HG02759 (cell line): Measurements from ENCODE around the gene RNF166.

Experiments
- ATAC-seq: cut with Tn5 transposase; IDR thresholded peaks from one replicate; pipeline ENCODE4 v1.9.1; 2021; ENCODE audit warnings: mild to moderate bottlenecking, moderate library complexity; ENCODE audit not compliant: unreplicated experiment

The RNF166 gene

DNA sequence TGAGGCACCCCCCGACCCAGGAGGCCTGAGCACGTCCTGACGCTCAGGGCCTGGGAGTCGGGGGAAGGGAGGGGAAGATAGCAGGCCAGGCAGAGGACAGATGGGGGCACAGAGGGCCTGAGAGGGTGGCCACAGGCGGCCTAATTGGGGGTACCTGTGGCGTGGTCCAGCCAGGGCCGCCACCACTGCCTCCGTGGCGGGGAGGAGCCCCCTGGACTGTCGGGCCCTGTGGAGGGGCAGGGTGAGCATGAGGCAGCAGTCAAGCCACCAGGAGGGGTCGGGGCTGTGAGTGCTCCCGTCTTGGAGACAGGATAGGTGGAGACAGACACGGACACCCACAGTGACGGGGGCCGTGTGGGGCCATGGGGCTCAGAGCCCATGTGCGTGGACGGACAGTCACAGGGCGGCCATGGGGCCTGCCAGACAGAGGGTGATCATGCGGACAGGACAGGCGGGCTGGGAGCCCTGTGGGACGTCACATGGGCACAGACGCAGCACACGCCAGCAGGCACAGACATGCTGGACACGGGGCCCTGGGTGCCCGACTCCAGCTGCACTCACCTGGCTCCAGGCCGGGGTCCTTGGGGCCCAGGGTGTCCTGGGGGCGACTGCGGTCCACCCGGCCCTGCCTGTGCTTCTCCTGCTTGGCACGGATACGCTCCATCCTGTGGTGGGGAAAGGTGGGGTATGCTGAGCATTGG, 18.8 kb upstream of the RNF166 start:
- ATAC-seq: no peak

DNA sequence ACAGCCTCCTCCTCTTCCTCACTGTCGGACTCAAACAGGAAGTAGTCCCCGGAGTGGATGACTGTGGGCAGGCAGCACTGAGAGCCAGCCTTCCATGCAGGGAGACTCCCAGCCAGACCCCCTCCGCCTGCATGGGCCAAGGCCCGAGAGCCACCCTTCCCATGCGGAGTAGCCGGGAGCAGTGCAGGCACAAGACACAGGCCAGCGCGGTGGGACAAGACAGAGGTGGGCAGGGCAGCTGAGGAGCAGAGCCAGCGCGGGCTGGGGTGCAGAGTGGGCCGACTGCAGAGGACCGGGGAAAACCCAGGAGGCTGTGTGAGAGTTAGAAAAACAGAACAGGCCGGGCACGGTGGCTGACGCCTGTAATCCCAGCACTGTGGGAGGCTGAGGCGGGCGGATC, 17.7 kb upstream of the RNF166 start:
- ATAC-seq: no peak

DNA sequence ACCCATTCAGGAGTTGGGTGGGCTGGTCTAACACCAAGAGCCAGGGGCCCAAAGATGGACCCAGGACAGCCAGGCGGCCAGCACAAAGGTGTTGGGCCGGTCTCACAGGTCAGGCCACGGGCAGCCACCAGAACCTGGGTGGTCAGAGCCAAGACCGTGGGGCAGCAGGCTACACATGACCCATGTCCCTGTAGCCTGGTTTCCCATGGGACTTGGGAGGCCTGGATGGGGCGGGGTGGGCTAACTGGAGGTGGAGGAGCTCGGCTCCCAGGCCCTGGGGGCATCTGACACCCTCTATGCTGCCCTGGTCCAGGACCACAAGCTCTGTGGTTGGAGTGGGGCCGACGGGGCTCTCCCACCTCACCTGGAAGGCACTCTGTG, 17.3 kb upstream of the RNF166 start:
- ATAC-seq: no peak

DNA sequence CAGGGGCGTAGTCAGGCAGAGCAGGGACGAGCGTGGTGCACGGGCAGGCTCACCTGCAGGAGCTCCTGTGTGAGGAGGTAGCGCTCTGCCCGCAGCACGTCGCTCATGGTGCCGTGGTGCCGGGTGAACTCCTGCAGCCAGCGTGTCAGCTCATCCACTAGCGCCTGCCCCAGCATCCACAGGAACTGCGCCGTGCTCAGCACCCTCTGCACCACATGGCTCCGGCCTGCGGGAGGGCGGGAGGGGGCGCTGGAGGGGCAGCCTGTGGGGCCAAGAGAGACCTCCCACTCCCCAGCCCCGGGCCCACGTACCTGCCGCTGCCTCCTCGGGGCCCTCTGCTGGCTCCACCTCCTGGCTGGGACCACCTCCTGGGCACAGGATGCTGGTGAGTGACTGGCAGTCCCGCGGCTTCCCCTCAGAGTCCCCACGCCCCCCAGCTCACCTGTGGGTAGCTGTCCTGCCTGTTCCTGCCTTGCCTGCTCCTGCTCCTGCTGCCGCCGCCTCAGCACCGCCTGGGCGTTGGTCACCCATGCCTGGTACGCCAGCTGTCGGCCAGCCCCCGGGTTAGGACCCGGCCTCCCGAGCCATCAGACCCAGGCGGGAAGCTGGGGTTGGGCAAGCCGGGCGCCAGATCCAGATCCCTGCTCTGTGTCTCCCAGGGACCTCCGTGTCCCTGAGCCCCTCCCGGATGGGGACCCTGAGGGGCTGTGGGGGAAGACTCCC, 16.7 kb upstream of the RNF166 start:
- ATAC-seq: no peak

DNA sequence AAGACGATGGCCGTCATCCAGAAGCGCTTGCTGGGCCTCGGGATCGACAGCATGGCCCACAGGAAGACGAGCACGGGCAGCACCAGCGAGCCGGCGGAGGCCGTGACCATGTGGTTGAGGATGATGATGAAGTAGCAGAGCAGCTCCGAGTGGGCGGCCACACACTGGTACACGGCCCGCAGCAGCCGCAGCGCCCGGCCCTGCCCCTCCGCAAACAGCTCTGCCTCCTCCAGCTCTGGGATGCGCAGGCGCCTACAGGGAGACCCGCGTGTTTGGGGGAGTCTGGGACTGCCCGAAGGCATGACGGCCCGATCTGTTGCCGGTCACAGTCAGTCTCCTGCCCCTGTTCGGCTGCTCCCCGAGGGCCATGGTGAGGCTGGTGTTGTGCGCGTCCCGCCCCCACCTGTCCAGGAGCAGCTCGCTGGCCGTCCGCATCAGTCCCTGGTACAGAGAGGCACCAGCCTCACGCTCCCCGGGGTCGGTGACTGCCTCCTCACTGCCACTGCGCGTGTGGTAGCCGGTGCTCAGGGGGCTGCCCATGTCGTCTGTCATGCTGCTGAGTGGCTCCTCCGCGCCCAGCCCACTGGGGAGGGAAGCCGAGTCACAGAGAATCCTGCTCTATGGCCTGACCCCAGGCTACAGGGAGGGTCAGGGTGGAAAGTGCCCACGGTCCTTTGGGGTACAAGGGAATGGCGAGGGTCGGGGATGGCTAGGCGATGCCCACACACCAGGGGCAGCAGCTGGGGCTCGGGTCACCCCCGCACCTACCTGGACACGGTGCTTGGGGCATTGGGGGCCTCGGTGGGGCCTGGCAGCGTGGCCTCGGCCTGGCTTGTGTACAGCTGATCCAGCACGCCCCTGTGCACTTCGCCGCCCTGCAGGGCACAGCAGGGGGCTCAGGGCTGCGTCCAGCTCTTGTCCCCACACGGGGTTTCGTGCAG, 15.9 kb upstream of the RNF166 start:
- no peak for ATAC-seq

DNA sequence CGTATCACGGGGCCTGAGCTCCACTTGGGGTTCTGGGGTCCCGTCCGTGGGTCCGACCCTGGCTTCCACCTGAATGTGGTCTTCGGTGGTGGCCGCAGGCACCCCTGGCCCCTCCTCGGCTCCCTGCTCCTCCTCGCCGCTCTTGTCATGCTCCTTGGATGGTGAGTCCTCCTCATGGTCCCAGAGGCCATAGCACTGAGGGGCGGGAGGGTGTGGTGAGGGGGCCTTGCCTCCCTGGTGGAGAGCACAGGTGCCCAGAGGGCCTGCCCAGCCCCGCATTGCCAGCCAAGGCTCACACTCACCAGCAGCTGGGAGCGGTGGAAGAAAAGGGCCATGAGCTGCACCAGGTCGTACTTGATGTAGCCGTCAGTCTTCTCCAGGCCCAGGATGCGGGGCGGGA, 15.0 kb upstream of the RNF166 start:
- no peak for ATAC-seq

DNA sequence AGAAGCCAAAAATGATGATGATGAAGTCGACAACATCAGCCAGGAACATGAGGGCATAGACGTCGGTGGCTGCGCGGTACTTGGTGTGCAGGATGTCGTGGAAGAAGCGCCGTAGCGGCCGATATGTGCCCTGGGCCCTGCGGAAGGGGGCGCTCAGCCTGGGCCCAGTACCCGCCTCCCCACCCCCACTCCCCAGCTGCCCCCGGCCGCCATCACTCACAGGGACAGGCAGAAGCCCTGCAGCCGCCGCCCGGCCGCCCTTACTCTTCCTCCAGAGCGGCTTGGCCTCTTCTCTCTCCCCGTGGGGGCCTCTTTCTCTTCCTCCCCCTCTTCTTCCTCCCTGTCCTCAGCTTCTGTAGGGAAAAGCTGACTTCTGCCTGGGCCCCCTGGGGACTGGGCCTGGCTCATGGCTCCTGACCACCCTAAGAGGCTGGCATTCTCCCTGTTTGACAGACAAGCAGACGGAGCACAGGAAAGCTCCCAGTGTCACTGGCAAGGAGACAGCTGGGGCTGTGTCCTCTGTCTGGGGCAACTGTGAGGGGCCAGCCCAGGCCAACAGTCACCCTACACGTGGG, 14.3 kb upstream of the RNF166 start:
- ATAC-seq: no peak

DNA sequence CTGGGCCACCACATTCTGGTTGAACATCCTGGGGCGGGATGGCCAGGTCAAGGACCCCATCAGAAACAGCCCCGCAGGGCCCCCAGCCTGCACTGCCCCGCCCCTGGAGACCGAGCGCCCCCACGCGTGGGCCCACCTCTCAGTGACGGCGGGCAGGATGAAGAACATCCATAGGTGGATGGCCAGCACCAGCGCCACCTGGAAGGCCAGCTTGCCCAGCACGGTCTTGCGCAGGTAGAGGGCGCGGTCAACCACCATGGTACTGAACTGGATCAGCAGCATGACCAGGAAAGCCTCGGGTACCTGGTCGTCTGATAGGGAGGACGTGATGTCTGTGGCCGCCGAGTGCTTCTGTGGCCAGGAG, 13.7 kb upstream of the RNF166 start:
- no peak for ATAC-seq

DNA sequence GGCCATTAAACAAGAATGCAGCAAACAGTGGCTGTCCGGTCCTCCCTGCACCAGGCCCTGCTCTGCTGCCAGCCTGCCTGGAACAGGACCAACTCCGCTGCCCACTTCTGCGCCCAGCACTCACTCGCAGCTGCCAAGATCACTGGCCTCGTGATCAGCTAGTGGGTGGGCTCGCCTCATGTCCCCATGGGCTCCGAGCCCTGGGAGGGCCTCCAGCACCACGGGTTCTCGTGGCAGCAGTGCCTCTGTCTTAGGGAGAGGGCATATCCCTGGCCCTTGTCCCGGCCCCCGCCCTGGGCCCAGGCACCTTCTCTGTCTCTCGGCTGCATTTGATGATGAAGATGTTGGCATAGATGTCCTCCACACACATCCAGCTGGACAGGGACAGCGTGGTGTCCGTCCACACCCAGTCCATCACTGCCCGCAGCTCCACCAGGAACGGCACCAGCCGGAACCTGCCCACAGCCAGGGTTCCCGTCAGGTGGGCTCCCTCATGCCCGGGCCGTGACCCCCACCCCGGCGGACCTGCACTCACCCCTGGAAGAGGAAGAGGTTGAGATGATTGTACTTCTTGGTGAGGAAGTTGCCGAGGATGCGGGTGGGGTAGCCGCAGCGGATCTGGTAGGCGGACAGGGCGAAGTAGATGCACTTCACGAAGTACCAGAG, 13.2 kb upstream of the RNF166 start:
- no peak for ATAC-seq

DNA sequence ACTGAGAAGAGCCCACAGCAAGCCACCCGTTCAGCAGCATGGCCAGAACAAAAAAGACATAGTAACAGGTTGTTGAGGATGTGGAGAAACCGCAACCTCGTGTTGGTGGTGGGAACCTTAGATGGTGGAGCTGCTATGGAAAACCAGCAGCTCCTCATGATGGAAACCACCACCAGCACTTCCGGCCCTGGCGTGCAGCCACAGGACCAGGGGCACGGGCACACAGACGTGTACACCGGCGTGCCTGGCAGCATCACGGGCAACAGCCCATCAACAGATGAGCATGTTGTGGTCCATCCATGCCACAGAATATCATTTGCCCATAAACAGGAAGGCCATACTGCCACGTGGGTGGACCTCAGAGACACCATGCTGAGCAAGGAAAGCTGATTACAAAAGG, 12.0 kb upstream of the RNF166 start:
- ATAC-seq: no peak

DNA sequence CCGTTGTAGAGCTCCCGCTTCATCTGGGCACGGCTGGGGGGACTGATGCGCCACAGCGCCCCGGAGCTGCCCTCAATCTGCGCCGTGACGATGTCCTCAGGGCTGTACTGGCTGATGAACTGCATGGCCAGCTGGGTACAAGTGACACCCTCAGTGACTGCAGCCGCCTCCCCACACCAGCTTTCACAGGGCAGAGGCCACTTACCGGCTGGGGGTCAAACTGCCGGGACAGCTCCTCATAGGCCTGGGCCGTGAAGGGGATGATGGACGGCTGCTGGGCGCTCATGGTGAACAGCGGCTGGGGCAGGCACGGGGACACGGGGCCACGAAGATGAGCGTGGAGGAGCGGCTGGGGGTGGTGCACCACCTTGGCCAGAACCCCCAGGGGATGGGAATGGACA, 10.4 kb upstream of the RNF166 start:
- ATAC-seq: no peak

DNA sequence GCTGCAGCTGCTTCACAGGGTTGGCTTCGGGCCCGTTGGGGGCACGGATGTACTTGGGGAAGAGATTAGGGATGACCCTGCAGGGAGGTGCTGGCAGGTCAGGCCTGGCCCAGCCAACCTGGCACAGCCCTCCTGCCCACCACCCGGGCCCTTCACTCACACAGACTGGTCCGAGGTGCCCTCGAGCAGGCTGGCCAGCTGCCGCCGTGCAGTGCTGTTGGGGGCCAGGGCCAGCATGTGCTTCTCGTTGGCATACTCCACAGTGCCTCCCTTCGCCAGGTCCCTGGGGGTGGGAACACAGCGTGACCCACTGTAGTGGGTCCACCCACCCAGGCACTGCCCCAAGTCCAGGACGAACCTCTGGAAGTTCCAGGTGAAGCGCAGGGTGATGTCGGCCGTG, 10.0 kb upstream of the RNF166 start:
- no peak for ATAC-seq

DNA sequence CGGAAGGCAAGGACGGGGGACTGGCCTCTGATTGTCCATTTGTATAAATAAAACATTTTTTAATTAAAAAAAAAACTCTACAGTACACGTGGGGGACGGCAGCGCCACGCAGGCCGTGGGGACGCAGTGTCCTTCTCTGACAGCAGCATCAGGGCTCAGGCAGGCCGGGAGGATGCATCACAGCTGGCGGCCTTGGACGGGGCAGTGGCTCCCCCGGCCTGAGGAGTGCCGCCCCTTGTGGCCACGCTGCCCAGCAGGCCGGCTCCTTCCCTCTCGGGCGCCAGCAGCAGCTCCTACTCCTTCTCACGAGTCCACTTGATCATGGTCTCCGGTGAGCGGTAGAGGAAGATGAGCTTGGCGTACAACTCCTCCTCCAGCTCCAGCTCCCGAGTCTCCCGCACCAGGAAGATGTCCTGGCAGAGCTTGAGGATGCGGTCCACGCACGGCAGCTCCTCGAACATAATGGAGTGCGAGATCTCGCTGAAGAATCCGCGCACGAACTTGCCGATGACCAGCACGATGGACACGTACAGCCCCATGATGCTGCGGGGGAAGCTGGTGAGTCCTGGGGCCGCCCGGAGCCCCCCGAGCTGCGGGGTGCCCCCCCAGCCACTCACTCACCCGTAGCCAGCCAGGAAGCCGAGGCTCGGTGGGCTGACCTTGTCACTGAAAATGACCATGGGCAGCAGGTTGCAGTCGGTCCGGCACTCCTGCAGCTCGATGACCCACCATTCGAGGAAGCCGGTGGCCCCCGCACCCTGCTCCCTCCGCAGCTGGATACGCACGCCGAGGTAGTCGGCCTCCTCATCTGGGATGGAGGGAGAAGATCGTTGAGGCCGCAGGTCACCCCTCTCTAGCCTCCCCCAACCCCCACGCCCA, 9.3 kb upstream of the RNF166 start:
- no peak for ATAC-seq

DNA sequence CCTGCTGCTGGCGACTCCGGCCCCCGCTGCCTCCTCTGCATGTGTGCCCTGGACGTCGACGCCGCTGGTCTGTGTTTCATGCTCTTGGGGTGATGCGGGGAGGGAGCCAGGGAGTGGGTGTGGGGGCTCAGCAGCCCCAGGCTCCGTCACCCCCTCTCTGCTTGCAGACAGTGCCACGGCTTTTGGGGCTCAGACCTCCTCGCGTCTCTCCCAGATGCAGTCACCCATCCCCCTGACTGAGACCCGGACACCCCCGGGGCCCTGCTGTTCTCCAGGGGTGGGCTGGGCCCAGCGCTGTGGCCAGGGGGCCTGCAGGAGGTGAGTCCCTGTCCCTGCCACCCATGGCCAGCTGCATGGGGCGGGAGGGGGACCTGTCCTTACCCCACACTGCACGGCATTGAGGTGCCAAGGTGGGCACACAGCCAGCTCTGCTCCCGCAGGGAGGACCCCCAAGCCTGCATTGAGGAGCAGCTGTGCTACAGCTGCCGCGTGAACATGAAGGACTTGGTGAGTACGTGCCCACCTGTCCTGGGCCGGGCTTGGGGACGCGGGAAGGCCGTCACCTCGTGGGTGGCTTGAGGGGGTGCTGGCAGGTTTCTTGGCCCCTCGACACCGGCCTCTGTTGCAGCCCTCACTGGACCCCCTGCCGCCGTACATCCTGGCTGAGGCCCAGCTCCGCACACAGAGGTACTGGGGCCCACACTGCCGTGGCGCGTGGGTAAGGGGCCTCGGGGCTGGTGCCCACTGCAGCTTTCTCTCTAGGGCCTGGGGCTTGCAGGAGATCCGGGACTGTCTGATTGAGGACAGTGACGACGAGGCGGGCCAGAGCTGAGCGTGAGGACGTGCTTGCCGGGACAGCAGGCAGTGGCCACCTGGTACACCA, 8.5 kb upstream of the RNF166 start:
- ATAC-seq: no peak

DNA sequence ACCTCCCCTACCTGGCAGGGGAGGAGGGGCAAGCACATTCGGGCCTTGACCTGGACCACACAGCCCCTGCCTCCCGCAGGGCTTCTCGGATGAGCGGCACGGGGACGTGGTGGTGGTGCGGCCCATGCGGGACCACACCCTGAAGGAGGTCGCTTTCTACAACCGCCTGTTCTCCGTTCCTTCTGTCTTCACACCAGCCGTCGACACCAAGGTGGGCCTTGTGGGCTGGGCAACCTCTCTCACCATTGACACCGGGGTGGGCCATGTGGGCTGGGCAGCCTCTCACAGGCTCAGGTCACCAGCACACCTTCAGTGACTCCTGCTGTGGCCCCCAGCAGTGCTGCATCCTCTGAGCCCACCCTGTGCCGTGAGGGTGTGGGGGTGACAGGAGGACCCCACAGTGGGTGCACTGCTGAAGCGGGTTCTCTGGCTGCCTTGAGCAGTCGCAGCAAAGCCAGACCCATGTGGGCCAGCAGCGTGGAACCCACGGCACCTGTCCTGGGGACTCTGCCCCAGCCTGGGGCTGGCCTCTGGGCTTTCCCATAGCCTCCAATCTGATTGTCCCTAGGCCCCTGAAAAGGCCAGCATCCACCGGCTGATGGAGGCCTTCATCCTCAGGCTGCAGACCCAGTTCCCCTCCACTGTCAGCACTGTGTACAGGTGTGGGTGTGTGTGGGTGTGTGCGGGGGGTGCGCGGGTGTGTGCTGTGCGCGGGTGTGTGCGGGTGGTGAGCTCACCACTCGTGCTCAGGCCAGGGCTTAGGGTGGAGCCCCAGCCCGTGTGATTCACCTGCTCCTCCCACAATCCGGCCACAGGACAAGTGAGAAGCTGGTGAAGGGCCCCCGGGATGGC, 7.6 kb upstream of the RNF166 start:
- no peak for ATAC-seq

DNA sequence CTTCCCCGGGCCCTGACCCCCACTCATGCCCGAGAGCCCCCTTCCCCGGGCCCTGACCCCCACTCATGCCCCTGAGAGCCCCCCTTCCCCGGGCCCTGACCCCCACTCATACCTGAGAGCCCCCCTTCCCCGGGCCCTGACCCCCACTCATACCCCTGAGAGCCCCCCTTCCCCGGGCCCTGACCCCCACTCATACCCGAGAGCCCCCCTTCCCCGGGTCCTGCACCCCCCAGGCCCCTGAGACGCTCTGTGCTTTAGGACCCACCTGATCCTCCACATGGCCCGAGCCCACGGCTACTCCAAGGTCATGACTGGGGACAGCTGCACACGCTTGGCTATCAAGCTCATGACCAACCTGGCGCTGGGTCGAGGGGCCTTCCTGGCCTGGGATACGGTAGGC, 6.8 kb upstream of the RNF166 start:
- no peak for ATAC-seq

DNA sequence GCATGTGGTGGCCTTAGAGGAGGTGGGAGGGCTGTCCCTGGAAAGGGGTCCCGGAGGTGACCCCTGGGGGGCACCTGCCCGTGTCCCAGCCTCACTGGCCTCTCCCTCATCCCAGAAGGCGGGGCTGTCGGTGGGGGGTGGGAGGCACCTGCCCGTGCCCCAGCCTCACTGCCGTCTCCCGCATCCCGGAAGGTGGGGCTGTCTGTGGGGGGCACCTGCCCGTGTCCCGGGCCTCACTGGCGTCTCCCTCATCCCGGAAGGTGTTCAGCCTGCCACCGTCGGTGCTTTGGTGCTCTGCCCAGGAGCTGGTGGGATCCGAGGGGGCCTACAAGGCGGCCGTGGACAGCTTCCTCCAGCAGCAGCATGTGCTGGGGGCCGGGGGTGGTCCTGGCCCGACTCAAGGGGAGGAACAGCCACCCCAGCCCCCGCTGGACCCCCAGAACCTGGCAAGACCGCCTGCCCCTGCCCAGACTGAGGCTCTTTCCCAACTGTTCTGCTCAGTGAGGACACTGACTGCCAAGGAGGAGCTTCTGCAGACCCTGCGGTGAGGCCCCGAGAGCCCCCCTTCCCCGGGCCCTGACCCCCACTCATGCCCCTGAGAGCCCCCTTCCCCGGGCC, 6.3 kb upstream of the RNF166 start:
- no peak for ATAC-seq
